IPS-18a (cell line): Measurements from ENCODE around the gene TLE4.

Source experiments
- H3K27ac ChIP-seq: one replicate; pipeline ENCODE4 v1.5.1; 2013; ENCODE audit warnings: low read length
- H3K27me3 ChIP-seq: one replicate; pipeline ENCODE4 v1.6.1; 2013; ENCODE audit warnings: mild to moderate bottlenecking, low read length; ENCODE audit not compliant: control insufficient read depth, insufficient read depth
- H3K36me3 ChIP-seq: one replicate; pipeline ENCODE4 v1.6.1; 2013; ENCODE audit warnings: low read depth, low read length; ENCODE audit not compliant: control insufficient read depth
- H3K4me1 ChIP-seq: one replicate; pipeline ENCODE4 v1.6.1; 2013; ENCODE audit warnings: low read depth, low read length; ENCODE audit not compliant: control insufficient read depth
- H3K4me3 ChIP-seq: one replicate; pipeline ENCODE4 v1.5.1; 2013; ENCODE audit warnings: low read length
- H3K9ac ChIP-seq: one replicate; pipeline ENCODE4 v1.6.1; 2013; ENCODE audit warnings: mild to moderate bottlenecking, low read length, moderate library complexity
- H3K9me3 ChIP-seq: one replicate; pipeline ENCODE4 v1.6.1; 2013; ENCODE audit warnings: low read depth, low read length; ENCODE audit not compliant: control insufficient read depth

Gene TLE4

DNA sequence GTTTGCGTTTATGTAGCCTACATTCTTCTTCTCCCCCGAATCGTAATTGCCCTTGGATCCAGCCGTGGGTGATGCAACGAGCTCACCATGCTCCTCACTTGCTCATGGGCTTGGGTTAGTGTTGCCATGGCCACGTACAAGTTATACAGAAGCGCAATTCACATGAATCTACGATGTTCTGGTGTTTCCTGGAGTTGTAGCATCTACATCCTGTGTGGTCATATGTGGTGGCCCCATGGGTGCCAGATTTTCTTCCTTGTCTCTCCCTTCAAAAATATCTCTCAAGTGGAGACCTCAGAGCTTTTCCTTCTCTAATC, 115.3 kb downstream of the TLE4 start:
- Histone ChIP-seq H3K4me3 (no peak overlapping the region), H3K27ac (no peak overlapping the region), H3K9ac (no peak overlapping the region), H3K4me1 (peaks cover 14% of the 10 kb centered on the region), H3K36me3 (no peaks in the 10 kb centered on the region), H3K27me3 (no peaks in the 10 kb centered on the region), H3K9me3 (no peaks in the 10 kb centered on the region)

DNA sequence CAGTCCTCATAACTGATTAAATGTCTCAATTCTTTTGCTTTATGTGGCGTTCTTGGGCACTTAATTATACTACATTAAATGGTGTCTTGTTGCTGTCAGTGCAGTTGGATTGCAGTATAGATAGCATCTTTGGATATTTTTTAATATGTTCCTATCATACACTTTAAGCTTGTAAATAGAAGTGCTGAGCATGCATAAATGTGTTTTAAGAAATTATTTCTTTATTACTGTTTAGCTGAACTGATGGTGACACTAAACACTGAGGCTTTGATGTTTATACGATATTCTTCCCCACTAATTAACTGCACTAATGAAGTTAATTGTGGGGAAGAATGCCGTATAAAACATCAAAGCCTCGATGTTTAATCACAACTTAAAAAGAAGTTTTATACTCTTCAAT, 116.6 kb downstream of the TLE4 start:
- Histone ChIP-seq H3K27ac (no peak overlapping the region), H3K9me3 (no peaks in the 10 kb centered on the region), H3K4me3 (no peak overlapping the region), H3K36me3 (no peaks in the 10 kb centered on the region), H3K9ac (no peak overlapping the region), H3K4me1 (peaks cover 19% of the 10 kb centered on the region), H3K27me3 (no peaks in the 10 kb centered on the region)

DNA sequence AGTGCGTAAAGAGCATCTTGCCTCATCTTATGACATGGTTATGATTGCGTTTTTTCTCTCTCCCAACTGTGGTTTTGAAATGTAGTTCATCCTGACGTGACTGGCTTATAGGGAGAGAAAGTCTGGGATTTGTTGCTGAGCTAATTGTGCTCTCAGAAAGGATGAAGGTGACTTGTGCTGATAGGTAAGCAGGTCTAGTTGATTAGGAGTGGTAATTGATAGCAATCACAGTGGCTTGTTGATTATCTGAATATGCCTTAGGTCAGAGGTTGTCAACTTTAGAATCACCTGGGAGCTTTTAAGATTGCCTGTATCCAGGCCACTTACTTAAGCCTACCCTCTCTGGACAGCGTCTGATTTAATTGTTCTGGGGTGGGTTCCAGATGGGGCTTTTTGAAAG, 117.8 kb downstream of the TLE4 start:
- Histone ChIP-seq H3K9ac (no peak overlapping the region), H3K4me1 (peaks cover 31% of the 10 kb centered on the region), H3K4me3 (no peak overlapping the region), H3K36me3 (no peaks in the 10 kb centered on the region), H3K27ac (no peak overlapping the region), H3K9me3 (no peaks in the 10 kb centered on the region), H3K27me3 (no peaks in the 10 kb centered on the region)

DNA sequence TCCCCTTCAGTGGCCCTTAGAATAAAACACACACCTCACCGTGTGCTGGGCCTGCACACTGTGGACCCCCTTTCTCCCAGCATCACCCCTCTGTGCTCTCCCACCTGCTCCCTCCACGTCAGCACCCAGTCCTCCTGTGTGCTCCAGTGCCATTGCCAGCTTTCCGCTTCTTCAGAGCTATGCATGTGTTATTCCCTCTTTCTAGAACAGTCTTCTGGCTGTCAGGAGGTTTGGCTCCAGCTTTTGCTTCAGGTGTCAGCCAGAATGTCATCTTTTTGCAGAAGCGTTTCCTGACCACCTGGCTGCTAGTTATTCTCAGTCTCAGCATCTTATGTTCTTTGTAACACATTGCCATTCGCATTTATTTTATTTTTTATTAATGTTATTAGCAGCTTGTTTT, 119.7 kb downstream of the TLE4 start:
- peaks cover 48% of the 10 kb centered on the region for H3K4me1 ChIP-seq
- no peaks in the 10 kb centered on the region for H3K36me3 ChIP-seq
- H3K27me3 ChIP-seq = no peaks in the 10 kb centered on the region
- no peaks in the 10 kb centered on the region for H3K9me3 ChIP-seq
- H3K9ac ChIP-seq = no peak overlapping the region
- no peak overlapping the region for H3K27ac ChIP-seq
- H3K4me3 ChIP-seq = no peak overlapping the region

DNA sequence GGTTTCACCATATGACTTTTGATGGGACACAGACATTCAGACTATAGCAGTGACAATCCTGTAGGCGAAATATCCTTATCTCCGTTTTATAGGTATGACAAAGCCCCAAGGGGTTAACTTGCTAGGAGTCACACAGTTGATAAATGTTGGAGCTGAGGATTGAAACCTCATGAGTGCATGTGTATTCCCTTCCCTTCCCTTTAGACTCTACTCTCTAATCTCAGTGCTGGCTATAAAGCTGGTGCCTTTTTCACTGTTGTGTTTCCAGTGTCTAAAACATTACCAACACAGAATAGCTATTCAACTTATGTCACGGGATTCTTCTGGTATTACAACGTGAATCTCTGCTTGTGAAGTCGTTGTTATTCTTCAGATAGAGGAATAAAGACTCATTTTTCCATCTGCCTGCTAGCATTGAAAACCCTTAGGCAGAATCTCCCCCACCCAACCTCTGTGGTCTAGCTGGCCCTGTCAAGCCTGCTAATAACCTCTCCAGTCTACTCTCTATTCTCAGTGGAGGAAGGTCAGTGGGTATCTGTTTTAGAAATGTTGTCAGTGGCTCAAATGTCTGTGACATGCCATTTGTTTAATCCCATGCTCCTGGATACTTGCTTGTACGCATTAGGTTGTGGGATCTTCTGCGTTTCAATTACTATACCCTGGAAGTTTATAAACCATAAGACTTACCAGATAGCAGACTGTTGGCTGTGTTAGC, 121.2 kb downstream of the TLE4 start:
- Histone ChIP-seq H3K27me3 (no peaks in the 10 kb centered on the region), H3K4me1 (peaks cover 57% of the 10 kb centered on the region), H3K36me3 (no peaks in the 10 kb centered on the region)

DNA sequence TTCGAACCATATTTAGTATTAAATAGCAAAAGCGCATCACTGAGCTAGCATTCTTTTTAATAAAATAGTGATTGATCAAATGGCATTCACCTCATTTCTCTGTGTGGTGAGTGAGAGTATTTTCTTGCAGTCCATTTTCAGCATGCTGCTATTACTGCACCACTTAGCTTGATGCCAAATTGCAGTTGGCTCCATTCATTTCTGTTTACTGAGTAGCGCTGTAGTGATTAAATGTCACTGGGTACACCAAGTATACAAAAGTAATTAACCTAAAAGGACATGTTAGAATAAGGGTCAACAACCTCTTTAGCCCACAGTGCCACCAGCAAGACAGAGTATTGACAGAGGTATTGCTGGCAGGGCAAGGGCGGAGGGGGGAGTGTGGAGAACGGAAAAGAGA, 122.0 kb downstream of the TLE4 start:
- Histone ChIP-seq H3K27me3 (no peaks in the 10 kb centered on the region), H3K4me1 (peaks cover 57% of the 10 kb centered on the region), H3K9ac (peak overlapping the region; percentile 9), H3K27ac (no peak overlapping the region), H3K36me3 (no peaks in the 10 kb centered on the region), H3K4me3 (no peak overlapping the region), H3K9me3 (no peaks in the 10 kb centered on the region)

More for the DNA sequence above, 121.2 kb downstream of the TLE4 start:
- H3K9ac ChIP-seq = no peak overlapping the region
- H3K9me3 ChIP-seq = no peaks in the 10 kb centered on the region
- no peak overlapping the region for H3K27ac ChIP-seq
- no peak overlapping the region for H3K4me3 ChIP-seq

DNA sequence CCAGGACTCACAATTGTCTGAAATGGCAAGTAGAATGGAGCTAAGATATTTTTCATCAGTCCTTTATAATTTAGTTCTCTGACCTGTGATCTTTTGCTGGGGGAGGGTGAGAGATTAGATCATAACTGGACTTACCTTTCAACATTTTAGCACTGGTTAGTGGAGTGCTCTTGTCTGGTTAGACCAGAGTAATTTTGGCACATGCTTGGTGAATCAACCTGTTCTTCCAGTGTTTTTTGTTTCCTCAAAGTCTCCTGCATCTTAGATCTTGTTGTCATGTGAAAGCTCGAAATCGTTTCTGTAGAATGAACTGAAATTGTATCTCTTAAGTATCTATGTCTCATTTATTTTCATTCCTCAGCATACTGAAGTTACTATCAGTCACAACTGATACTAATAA, 122.4 kb downstream of the TLE4 start:
- no peaks in the 10 kb centered on the region for H3K36me3 ChIP-seq
- H3K4me3 ChIP-seq = peak overlapping the region; percentile 38
- no peaks in the 10 kb centered on the region for H3K9me3 ChIP-seq
- peak overlapping the region; percentile 9 for H3K9ac ChIP-seq
- H3K27me3 ChIP-seq = no peaks in the 10 kb centered on the region
- H3K4me1 ChIP-seq = peaks cover 57% of the 10 kb centered on the region
- no peak overlapping the region for H3K27ac ChIP-seq

DNA sequence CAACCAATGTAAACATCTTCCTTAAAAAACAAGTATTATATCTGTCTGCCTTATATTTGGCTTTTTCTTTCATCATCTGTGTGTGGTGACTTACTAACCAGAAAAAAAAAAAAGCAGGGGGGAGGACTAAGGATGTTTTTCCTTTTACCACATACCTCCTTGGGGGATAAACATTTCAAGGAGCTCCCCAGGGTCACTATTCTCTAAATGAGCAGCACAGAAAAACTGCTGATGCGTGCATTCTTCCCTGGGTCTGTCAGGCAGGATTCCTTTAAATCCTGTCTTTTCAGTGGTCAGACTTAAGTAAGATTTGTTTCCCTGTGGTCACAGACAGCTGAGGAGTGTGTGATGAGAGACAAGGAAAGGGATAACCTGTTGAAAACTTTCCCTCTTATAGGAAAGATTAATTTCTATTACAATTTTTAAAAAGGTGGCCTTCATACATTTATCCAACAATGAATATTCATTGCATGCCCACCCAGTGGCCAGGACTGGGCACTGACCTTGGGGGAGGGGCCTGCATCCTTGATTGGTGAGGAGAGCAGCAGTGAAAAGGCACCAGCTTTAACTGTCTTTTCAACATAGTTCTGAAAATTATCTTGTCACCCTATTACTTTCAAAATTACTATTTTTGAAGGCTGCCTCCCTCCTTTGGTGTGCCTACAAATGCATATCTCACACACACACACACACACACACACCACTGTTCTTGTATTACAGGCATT, 123.1 kb downstream of the TLE4 start:
- Histone ChIP-seq H3K27ac (no peak overlapping the region), H3K36me3 (no peaks in the 10 kb centered on the region)

DNA sequence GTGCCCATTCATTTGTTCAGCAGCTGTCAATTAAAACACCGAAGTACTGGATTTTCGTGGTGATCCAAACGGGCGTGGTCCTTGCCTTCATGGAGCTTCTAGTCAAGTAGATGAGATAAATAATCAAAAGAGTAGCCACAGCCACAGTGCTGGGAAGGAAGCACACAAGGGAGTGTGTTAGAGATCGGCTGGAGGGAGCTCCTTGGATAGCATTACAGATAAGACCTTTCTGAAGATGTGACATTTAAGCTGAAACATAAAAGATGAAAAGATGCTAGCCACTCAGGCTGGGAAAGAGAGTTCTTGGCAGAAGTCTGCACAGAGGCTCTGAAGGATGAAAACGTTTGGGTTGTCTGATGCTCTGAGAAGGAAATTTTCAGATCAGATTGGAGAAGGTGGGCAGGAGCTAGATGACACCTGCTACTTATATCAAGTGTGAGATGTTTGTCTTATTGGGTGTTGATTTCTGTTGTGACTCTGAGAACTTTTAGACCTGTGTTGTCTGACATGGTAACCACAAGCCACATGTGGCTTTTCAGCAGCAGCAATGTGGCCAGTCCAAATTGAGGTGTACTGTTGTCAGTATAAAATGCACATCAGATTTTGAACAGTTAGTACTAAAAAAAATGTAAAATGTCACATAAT, 123.9 kb downstream of the TLE4 start:
- Histone ChIP-seq H3K4me1 (peaks cover 64% of the 10 kb centered on the region), H3K9ac (no peak overlapping the region), H3K9me3 (no peaks in the 10 kb centered on the region), H3K27ac (no peak overlapping the region), H3K36me3 (no peaks in the 10 kb centered on the region), H3K27me3 (no peaks in the 10 kb centered on the region), H3K4me3 (no peak overlapping the region)

More for the DNA sequence above, 123.1 kb downstream of the TLE4 start:
- Histone ChIP-seq H3K9ac (no peak overlapping the region), H3K9me3 (no peaks in the 10 kb centered on the region), H3K4me1 (peaks cover 57% of the 10 kb centered on the region), H3K4me3 (peak overlapping the region; percentile 38), H3K27me3 (no peaks in the 10 kb centered on the region)

DNA sequence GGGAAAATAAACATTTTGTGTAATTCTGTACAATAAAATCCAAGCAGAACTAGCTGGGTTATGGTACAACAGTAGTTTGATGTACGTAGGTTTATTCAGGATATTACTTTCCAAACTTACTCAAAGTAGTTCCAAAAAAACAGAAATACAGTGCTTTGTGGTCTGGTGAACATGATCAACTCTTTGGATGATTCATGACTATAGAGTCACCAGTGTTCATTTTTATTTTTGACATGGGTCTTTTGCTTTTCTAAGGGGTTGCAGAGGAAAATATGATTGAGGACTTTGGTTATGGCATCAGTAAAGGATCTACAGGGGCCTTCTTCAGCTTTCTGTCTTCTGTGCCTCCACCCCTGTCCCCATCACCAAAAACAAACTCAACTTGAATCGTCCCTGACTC, 127.2 kb downstream of the TLE4 start:
- Histone ChIP-seq H3K4me1 (peaks cover 39% of the 10 kb centered on the region), H3K4me3 (no peak overlapping the region), H3K9ac (no peak overlapping the region), H3K27ac (no peak overlapping the region), H3K9me3 (no peaks in the 10 kb centered on the region), H3K36me3 (no peaks in the 10 kb centered on the region), H3K27me3 (no peaks in the 10 kb centered on the region)

DNA sequence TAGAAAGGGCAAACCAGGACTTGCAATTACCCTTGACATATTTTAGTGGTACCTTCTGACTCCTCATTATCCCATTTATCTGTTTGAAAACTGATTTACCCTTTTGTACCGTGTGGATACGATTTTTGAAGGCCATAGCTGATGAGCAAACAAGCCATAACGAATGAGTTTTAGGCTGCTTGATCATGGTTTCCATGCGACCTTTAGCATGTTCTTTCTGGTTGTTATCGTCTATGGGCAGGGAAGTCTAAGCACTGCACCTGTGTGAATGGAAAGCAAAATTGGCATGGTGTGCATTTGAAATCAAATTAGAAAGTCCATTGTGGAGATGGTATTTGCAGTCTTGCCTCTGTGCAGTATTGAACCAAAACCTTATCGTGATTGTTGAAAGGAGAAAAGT, 127.7 kb downstream of the TLE4 start:
- H3K9me3 ChIP-seq = no peaks in the 10 kb centered on the region
- no peaks in the 10 kb centered on the region for H3K36me3 ChIP-seq
- no peak overlapping the region for H3K27ac ChIP-seq

More for the DNA sequence above, 127.7 kb downstream of the TLE4 start:
- no peak overlapping the region for H3K4me3 ChIP-seq
- H3K4me1 ChIP-seq = peaks cover 34% of the 10 kb centered on the region
- no peak overlapping the region for H3K9ac ChIP-seq
- no peaks in the 10 kb centered on the region for H3K27me3 ChIP-seq
